SK-N-MC (cell line): ENCODE measurements around the gene MYH16.
"Not testable (repeated sequence)": the region's sequence is repeated elsewhere in the genome, so short reads cannot be mapped to it uniquely, and the experiment has no call there.

Experiments used
- DNase-seq: peaks from one replicate; pipeline ENCODE4 v3.0.0-alpha.2; 2011; ENCODE audit warnings: low read depth, low spot score
- H3K27ac ChIP-seq: fragments of 200-600 bp; sonication (generic); 2 replicates; pipeline ENCODE4 v1.5.1; 2016; ENCODE audit warnings: mixed run types
- H3K36me3 ChIP-seq: fragments of 200-600 bp; sonication (generic); 2 replicates; pipeline ENCODE4 v1.6.1; 2017; ENCODE audit warnings: antibody characterized with exemption, low read length, mixed read lengths; ENCODE audit not compliant: insufficient read depth
- H3K4me3 ChIP-seq: fragments of 200-600 bp; sonication (generic); 2 replicates; pipeline ENCODE4 v1.5.1; 2016
- H3K9ac ChIP-seq: fragments of 200-600 bp; sonication (generic); 2 replicates; pipeline ENCODE4 v1.8.0; 2017; ENCODE audit warnings: mixed run types, mixed read lengths; ENCODE audit not compliant: insufficient read length
- H3K9me3 ChIP-seq: fragments of 200-600 bp; sonication (generic); 2 replicates; pipeline ENCODE4 v1.6.1; 2017; ENCODE audit warnings: low read depth, mild to moderate bottlenecking, antibody characterized with exemption, low read length, moderate library complexity, mixed read lengths
- EZH2 ChIP-seq: fragments of 200-600 bp; sonication (generic); IDR thresholded peaks from one replicate; pipeline ENCODE4 v1.6.1; 2017; ENCODE audit warnings: antibody characterized with exemption
- FOXP2 ChIP-seq: optimal IDR thresholded peaks from 2 replicates; pipeline ENCODE3; 2011; ENCODE audit warnings: mild to moderate bottlenecking, moderate library complexity; ENCODE audit not compliant: insufficient read depth; ENCODE audit errors: extremely low read length, control extremely low read depth
- POLR2AphosphoS5 ChIP-seq: IDR thresholded peaks from 2 replicates; pipeline ENCODE4 v1.6.1; 2012; ENCODE audit warnings: mild to moderate bottlenecking, low read depth, low read length, borderline replicate concordance

Gene MYH16

GRCh38 chr7:99308461-99309074, 35.9 kb downstream of the MYH16 start:
- Histone ChIP-seq H3K4me3 (no peak overlapping the region), H3K9me3 (no peaks in the 10 kb centered on the region), H3K36me3 (no peaks in the 10 kb centered on the region), H3K9ac (no peak overlapping the region), H3K27ac (no peak overlapping the region)
- no peak for TF ChIP-seq POLR2AphosphoS5
- TF ChIP-seq EZH2 = no peak
- TF ChIP-seq FOXP2 = no peak
- no peak for DNase-seq

DNA sequence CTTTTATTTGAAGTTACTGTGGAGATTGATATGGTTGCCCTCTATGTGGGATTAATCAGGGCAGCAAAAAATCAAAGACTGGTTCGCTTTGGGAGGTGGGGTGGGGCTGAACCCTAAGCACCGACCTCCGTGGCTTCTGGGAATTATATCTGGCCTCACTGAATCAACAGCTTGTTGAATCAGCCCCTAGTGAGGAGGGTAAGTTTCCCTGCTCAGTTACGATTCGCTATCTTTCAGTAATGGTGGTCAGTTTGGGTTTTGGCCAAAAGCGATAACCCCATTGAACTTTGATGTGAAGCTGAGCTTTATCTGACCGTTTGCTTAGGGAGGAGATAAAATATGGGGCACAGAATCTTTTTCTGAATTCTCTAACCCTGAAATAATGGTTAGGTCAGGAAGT, 36.5 kb downstream of the MYH16 start:
- Histone ChIP-seq H3K4me3 (no peak overlapping the region), H3K27ac (no peak overlapping the region), H3K9ac (no peak overlapping the region), H3K36me3 (no peaks in the 10 kb centered on the region), H3K9me3 (no peaks in the 10 kb centered on the region)
- DNase-seq = no peak
- TF ChIP-seq POLR2AphosphoS5 (no peak), EZH2 (no peak), FOXP2 (no peak)

- Histone ChIP-seq H3K9me3 (no peaks in the 10 kb centered on the region), H3K27ac (no peak overlapping the region), H3K36me3 (no peaks in the 10 kb centered on the region), H3K4me3 (no peak overlapping the region), H3K9ac (no peak overlapping the region)
- TF ChIP-seq POLR2AphosphoS5 (no peak), EZH2 (no peak)
- DNase-seq = no peak
Measured at GRCh38 chr7:99310004-99310403, 37.4 kb downstream of the MYH16 start.

DNA sequence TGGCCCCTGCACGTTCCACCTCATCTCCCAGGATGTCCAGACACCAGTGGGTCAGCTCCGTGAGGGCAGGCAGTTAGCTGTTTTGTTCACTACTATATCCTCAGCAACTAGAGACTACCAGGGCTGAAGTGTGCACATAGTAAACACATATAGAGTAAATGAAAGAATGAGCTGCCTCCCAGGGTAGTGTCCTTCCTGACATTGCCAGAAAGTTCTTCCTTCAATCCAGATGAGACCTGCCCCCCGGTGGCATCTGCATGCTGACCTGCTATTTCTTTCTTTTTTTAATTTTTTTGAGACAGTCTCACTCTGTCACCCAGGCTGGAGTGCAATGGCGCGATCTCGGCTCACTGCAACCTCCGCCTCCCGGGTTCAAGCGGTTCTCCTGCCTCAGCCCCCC, 39.1 kb downstream of the MYH16 start:
- H3K9me3 ChIP-seq = no peaks in the 10 kb centered on the region
- DNase-seq = no peak
- no peak overlapping the region for H3K9ac ChIP-seq
- no peaks in the 10 kb centered on the region for H3K36me3 ChIP-seq
- H3K27ac ChIP-seq = no peak overlapping the region
- H3K4me3 ChIP-seq = no peak overlapping the region
- no peak for TF ChIP-seq EZH2
- TF ChIP-seq FOXP2 = no peak
- no peak for TF ChIP-seq POLR2AphosphoS5

- no peak overlapping the region for H3K4me3 ChIP-seq
- peak; percentile 42 for DNase-seq
- TF ChIP-seq FOXP2 (no peak), EZH2 (no peak), POLR2AphosphoS5 (no peak)
- H3K9me3 ChIP-seq = no peaks in the 10 kb centered on the region
- no peak overlapping the region for H3K27ac ChIP-seq
- no peaks in the 10 kb centered on the region for H3K36me3 ChIP-seq
- peak overlapping the region; percentile 55 for H3K9ac ChIP-seq
Measured at GRCh38 chr7:99312316-99313203, 39.9 kb downstream of the MYH16 start.

DNA sequence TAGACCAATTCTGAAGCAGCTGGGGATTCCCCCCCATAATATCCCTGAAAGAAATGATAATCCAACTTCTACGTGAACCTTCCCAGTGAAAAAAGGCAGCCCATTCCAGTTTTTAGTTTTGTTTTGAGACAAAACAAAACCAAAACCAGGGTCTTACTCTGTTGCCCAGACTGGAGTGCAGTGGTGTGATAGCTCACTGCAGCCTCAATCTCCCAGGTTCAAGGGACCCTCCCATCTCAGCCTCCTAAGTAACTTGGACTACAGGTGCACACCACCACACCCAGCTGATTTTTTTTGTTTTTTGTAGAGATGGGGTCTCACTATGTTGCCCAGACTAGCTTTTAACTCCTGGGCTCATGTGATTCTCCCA, 40.5 kb downstream of the MYH16 start:
- DNase-seq = no peak
- Histone ChIP-seq H3K9me3 (no peaks in the 10 kb centered on the region), H3K36me3 (no peaks in the 10 kb centered on the region), H3K4me3 (no peak overlapping the region), H3K9ac (peak overlapping the region; percentile 55), H3K27ac (no peak overlapping the region)
- TF ChIP-seq EZH2 = no peak
- TF ChIP-seq POLR2AphosphoS5 = no peak
- no peak for TF ChIP-seq FOXP2

DNA sequence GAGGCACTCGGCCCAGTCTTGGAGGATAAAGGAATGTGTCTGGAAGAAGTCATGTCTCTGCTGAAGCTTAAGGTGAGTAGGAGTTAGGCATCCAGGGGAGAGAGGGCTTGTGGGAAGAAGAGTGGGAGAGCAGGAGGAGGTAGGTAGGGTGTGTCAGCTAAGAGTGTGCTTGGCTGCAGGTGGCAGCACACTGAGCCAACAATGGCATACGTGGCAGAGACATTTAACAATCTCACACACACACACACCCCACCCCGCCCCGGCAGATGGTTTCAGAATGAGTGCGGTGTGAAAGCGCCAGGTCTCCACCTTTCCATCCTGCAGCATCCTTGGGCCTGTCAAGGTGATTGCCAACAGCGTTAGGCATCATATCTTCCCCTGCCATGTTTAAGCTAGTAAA, 41.9 kb downstream of the MYH16 start:
- Histone ChIP-seq H3K9me3 (no peaks in the 10 kb centered on the region), H3K9ac (no peak overlapping the region), H3K36me3 (no peaks in the 10 kb centered on the region), H3K27ac (no peak overlapping the region), H3K4me3 (no peak overlapping the region)
- no peak for TF ChIP-seq POLR2AphosphoS5
- TF ChIP-seq EZH2 = no peak
- no peak for DNase-seq

- TF ChIP-seq EZH2 (no peak), FOXP2 (no peak), POLR2AphosphoS5 (no peak)
- no peak overlapping the region for H3K27ac ChIP-seq
- no peak overlapping the region for H3K4me3 ChIP-seq
- H3K9ac ChIP-seq = no peak overlapping the region
- no peaks in the 10 kb centered on the region for H3K9me3 ChIP-seq
- no peak for DNase-seq
- no peaks in the 10 kb centered on the region for H3K36me3 ChIP-seq
Measured at GRCh38 chr7:99320371-99320770, 47.7 kb downstream of the MYH16 start.

- H3K36me3 ChIP-seq, H3K9me3 ChIP-seq, H3K9ac ChIP-seq, H3K4me3 ChIP-seq, DNase-seq, H3K27ac ChIP-seq: not testable (repeated sequence)
Measured at GRCh38 chr7:99322659-99323058, 50.0 kb downstream of the MYH16 start.
